Activated naive CD4-positive, alpha-beta T cell treated with anti-CD3 and anti-CD28 coated beads, Interleukin-2, amount 50 U/mL, for 72 hours (primary cell): ENCODE data around the gene CACNB2. TPM values are rescaled to one million over a fixed set of nuclear protein-coding genes. Genes with fewer than 3 reads are reported as not detected.
"Not testable (repeated sequence)": the region's sequence is repeated elsewhere in the genome, so short reads cannot be mapped to it uniquely, and the experiment has no call there.

Experiments used
- ATAC-seq, 2 donors: fragments of 150-1000 bp; cut with Tn5 transposase; 2 replicates each; pipeline ENCODE4 v1.10.0; 2021; ENCODE audit warnings: mild to moderate bottlenecking in 2 of 2, moderate library complexity in 2 of 2
- DNase-seq, 2 donors: peaks; one replicate each; pipeline ENCODE4 v3.0.0; 2021 to 2022; ENCODE audit warnings: low spot score in 2 of 2
- H3K27ac Mint-ChIP-seq, 2 donors: one replicate each; pipeline ENCODE4 v1.8.0; 2022; ENCODE audit warnings: mild to moderate bottlenecking in 2 of 2, mixed read lengths in 2 of 2
- H3K36me3 Mint-ChIP-seq, 2 donors: one replicate each; pipeline ENCODE4 v1.8.0; 2022; ENCODE audit warnings: mixed read lengths in 2 of 2
- H3K9me3 Mint-ChIP-seq, 2 donors: one replicate each; pipeline ENCODE4 v1.8.0; 2022; ENCODE audit warnings: mixed read lengths in 2 of 2
- total RNA-seq, 2 donors: library from RNA; stranded (reverse); gene quantifications; one replicate each; pipeline ENCODE4 v1.2.3, GENCODE V29; 2022

Gene CACNB2
- total RNA-seq, 2 donors from 2014 or later, result not detected

- H3K9me3 Mint-ChIP-seq, result no peaks in the 10 kb centered on the region
- ATAC-seq, result no peak
- DNase-seq, result no peak
- H3K36me3 Mint-ChIP-seq, result no peaks in the 10 kb centered on the region
- no peak overlapping the region for H3K27ac Mint-ChIP-seq
These were observed 269.6 kb downstream of the CACNB2 start for GRCh38 chr10:18409599-18410397.

- Mint-ChIP-seq H3K27ac (no peak overlapping the region), H3K9me3 (peaks cover 5 to 8% of the 10 kb centered on the region in 2 donors), H3K36me3 (no peaks in the 10 kb centered on the region)
- DNase-seq, result no peak
- no peak for ATAC-seq
These were observed 273.8 kb downstream of the CACNB2 start for GRCh38 chr10:18414061-18414460.

GRCh38 chr10:18417950-18418527 lies 277.8 kb downstream of the CACNB2 start:
- Mint-ChIP-seq H3K27ac (no peak overlapping the region), H3K9me3 (peaks cover 5 to 8% of the 10 kb centered on the region in 2 donors), H3K36me3 (no peaks in the 10 kb centered on the region)
- ATAC-seq (no peak), DNase-seq (no peak)

GRCh38 chr10:18418541-18419215 lies 278.5 kb downstream of the CACNB2 start:
- DNase-seq, result no peak
- H3K9me3 Mint-ChIP-seq, result peaks cover 5 to 8% of the 10 kb centered on the region in 2 donors

GRCh38 chr10:18419945-18420344 lies 279.7 kb downstream of the CACNB2 start:
- DNase-seq (no peak), ATAC-seq (no peak)
- H3K9me3 Mint-ChIP-seq, result peaks cover 5 to 8% of the 10 kb centered on the region in 2 donors
- no peaks in the 10 kb centered on the region for H3K36me3 Mint-ChIP-seq
- no peak overlapping the region for H3K27ac Mint-ChIP-seq

More at GRCh38 chr10:18418541-18419215, 278.5 kb downstream of the CACNB2 start:
- ATAC-seq, result no peak
- no peaks in the 10 kb centered on the region for H3K36me3 Mint-ChIP-seq
- no peak overlapping the region for H3K27ac Mint-ChIP-seq

- peaks cover 5% of the 10 kb centered on the region in 2 donors for H3K9me3 Mint-ChIP-seq
- no peaks in the 10 kb centered on the region for H3K36me3 Mint-ChIP-seq
- ATAC-seq, result no peak
- DNase-seq, result no peak
- no peak overlapping the region for H3K27ac Mint-ChIP-seq
These were observed 281.6 kb downstream of the CACNB2 start for GRCh38 chr10:18421726-18422293.

- ATAC-seq, result no peak
- Mint-ChIP-seq H3K27ac (no peak overlapping the region), H3K9me3 (no peaks in the 10 kb centered on the region), H3K36me3 (no peaks in the 10 kb centered on the region)
- no peak for DNase-seq
These were observed 282.9 kb downstream of the CACNB2 start for GRCh38 chr10:18423058-18423637.

- no peak for DNase-seq
- no peak for ATAC-seq
These were observed 284.0 kb downstream of the CACNB2 start for GRCh38 chr10:18424200-18424599.

GRCh38 chr10:18429335-18429734 lies 289.1 kb downstream of the CACNB2 start:
- no peak for ATAC-seq
- Mint-ChIP-seq H3K36me3 (no peaks in the 10 kb centered on the region), H3K9me3 (no peaks in the 10 kb centered on the region)

More at GRCh38 chr10:18424200-18424599, 284.0 kb downstream of the CACNB2 start:
- no peak overlapping the region for H3K27ac Mint-ChIP-seq
- no peaks in the 10 kb centered on the region for H3K9me3 Mint-ChIP-seq
- no peaks in the 10 kb centered on the region for H3K36me3 Mint-ChIP-seq

GRCh38 chr10:18436902-18437301 lies 296.7 kb downstream of the CACNB2 start:
- no peak for DNase-seq
- Mint-ChIP-seq H3K27ac (no peak overlapping the region), H3K36me3 (no peaks in the 10 kb centered on the region), H3K9me3 (no peaks in the 10 kb centered on the region)
- no peak for ATAC-seq

More at GRCh38 chr10:18429335-18429734, 289.1 kb downstream of the CACNB2 start:
- no peak for DNase-seq
- no peak overlapping the region for H3K27ac Mint-ChIP-seq

GRCh38 chr10:18437486-18437885 lies 297.3 kb downstream of the CACNB2 start:
- DNase-seq (no peak), ATAC-seq (no peak)
- H3K9me3 Mint-ChIP-seq, result no peaks in the 10 kb centered on the region
- no peak overlapping the region for H3K27ac Mint-ChIP-seq
- H3K36me3 Mint-ChIP-seq, result no peaks in the 10 kb centered on the region

- H3K9me3 Mint-ChIP-seq, result no peaks in the 10 kb centered on the region
- H3K36me3 Mint-ChIP-seq, result no peaks in the 10 kb centered on the region
- H3K27ac Mint-ChIP-seq, result no peak overlapping the region
- DNase-seq (no peak), ATAC-seq (no peak)
These were observed 298.3 kb downstream of the CACNB2 start for GRCh38 chr10:18438361-18439126.

GRCh38 chr10:18439601-18440000 lies 299.4 kb downstream of the CACNB2 start:
- Mint-ChIP-seq H3K36me3 (no peaks in the 10 kb centered on the region), H3K9me3 (no peaks in the 10 kb centered on the region), H3K27ac (no peak overlapping the region)
- ATAC-seq (no peak), DNase-seq (no peak)

GRCh38 chr10:18445635-18446034 lies 305.4 kb downstream of the CACNB2 start:
- H3K36me3 Mint-ChIP-seq, DNase-seq, ATAC-seq: not testable (repeated sequence)

GRCh38 chr10:18446205-18446604 lies 306.0 kb downstream of the CACNB2 start:
- H3K27ac Mint-ChIP-seq, result no peak overlapping the region
- DNase-seq (no peak), ATAC-seq (no peak)
- H3K36me3 Mint-ChIP-seq, result no peaks in the 10 kb centered on the region
- H3K9me3 Mint-ChIP-seq, result no peaks in the 10 kb centered on the region

More at GRCh38 chr10:18445635-18446034, 305.4 kb downstream of the CACNB2 start:
- H3K27ac Mint-ChIP-seq, H3K9me3 Mint-ChIP-seq: not testable (repeated sequence)

- Mint-ChIP-seq H3K9me3 (no peaks in the 10 kb centered on the region), H3K36me3 (no peaks in the 10 kb centered on the region), H3K27ac (no peak overlapping the region)
- ATAC-seq (no peak), DNase-seq (no peak)
These were observed 309.4 kb downstream of the CACNB2 start for GRCh38 chr10:18449611-18450026.
